Astrocyte of the cerebellum (primary cell): ENCODE data around the gene PHETA1.

ENCODE experiments used
- DNase-seq: peaks from one replicate; pipeline ENCODE4 v3.0.0-alpha.2; 2011; ENCODE audit warnings: low read depth
- H3K4me3 ChIP-seq: 2 replicates; pipeline ENCODE4 v1.5.1; 2011; ENCODE audit warnings: mild to moderate bottlenecking, low read depth, low read length, moderate library complexity
- CTCF ChIP-seq: IDR thresholded peaks from 2 replicates; pipeline ENCODE4 v1.5.1; 2012; ENCODE audit warnings: low read length, low read depth, moderate library complexity, mild to moderate bottlenecking; ENCODE audit errors: missing control alignments
- in situ Hi-C: cut with HindIII; loops from 2 replicates; pipeline ENCODE4 v1.10.0; 2017; ENCODE audit warnings: low sequenced_read_pairs

PHETA1 gene

DNA sequence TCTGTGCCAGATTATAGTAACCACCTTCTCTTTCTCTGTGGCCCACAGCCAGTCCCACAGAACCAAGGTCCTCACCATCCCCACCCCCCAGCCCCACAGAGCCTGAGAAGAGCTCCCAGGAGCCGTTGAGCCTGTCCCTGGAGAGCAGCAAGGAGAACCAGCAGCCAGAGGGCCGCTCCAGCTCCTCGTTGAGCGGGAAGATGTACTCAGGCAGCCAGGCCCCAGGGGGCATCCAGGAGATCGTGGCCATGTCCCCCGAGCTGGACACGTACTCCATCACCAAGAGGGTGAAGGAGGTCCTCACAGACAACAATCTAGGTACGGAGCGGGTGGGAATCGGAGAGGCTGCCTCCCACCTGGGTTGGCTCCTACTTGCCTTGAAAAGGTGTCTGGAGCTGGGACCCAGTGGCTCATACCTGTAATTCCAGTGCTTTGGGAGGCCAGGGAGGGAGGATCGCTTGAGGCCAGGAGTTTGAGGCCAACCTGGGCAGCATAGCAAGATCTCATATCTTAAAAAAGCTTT, 34.4 kb downstream of the PHETA1 start:
- TF ChIP-seq CTCF = no peak
- H3K4me3 ChIP-seq = no peak overlapping the region
- DNase-seq = no peak
- in situ Hi-C loops = no loop called here

- in situ Hi-C loops = no loop called here
- no peak overlapping the region for H3K4me3 ChIP-seq
- peak; percentile 4 for DNase-seq
- peak; percentile 43 for TF ChIP-seq CTCF
These were observed 37.8 kb downstream of the PHETA1 start for GRCh38 chr12:111330800-111331752.

DNA sequence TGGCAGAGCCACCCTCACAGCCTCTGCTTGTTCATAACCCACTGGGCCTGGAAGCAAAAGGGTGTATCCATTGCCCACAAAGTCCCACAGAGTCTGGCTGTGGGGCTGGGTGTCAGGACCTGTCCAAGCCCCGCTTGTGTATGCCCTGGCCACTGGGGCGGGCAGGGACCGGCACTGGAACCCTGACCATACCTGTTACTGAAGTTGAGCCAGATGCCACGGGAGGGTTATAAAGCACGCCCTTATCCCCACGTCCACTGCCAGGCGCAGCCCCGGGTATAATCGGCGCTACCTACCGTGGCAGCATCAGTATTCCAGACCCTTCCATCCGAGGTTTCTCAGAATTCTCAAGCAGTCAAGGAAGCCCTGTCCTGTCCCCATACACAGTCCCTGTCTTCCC, 40.8 kb downstream of the PHETA1 start:
- no peak for TF ChIP-seq CTCF
- H3K4me3 ChIP-seq = no peak overlapping the region
- in situ Hi-C loops = no loop called here
- no peak for DNase-seq

GRCh38 chr12:111327474-111327873, 41.4 kb downstream of the PHETA1 start:
- H3K4me3 ChIP-seq = no peak overlapping the region
- no peak for DNase-seq
- no peak for TF ChIP-seq CTCF
- in situ Hi-C loops = no loop called here

- in situ Hi-C loops = no loop called here
- no peak for TF ChIP-seq CTCF
- peak; percentile 29 for DNase-seq
These were observed 46.3 kb downstream of the PHETA1 start for GRCh38 chr12:111322336-111323250.

DNA sequence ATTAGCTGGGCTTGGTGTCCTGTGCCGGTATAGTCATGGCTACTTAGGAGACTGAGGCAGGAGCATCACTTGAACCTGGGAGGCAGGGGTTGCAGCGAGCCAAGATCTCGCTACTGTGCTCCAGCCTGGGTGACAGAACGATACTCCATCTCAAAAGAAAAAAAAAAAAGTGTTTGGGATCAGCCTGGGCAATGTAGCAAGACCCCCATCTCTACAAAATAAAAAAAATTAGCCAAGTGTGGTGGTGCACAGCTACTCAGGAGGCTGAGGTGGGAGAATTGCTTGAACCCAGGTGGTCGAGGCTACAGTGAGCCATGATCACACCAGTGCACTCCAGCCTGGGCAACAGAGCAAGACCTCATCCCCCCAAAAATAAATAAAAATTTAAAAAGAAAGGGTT, 47.6 kb downstream of the PHETA1 start:
- no peak for TF ChIP-seq CTCF
- no peak for DNase-seq
- no peak overlapping the region for H3K4me3 ChIP-seq
- in situ Hi-C loops = no loop called here

More at GRCh38 chr12:111322336-111323250, 46.3 kb downstream of the PHETA1 start:
- no peak overlapping the region for H3K4me3 ChIP-seq
